ENCODE measurements around the gene HBM. TPM values are rescaled to one million over a fixed set of nuclear protein-coding genes. Genes with fewer than 3 reads are reported as not detected.
"Not testable (repeated sequence)": the region's sequence is repeated elsewhere in the genome, so short reads cannot be mapped to it uniquely, and the experiment has no call there.

Gene HBM
- total and polyA plus RNA-seq, 2 donors from 2014 or later = not detected

GRCh38 chr16:160691-161190, 5.0 kb upstream of the HBM start:
- no peak overlapping the region for H3K9ac ChIP-seq (ENCODE audit: low read length in 3 of 3)
- FAIRE-seq (no peak), DNase-seq (peak in 1 of 5 donors; percentile 59)
- no peaks in the 10 kb centered on the region for H3K36me3 ChIP-seq (ENCODE audit: control insufficient read depth in 2 of 3, insufficient read depth in 3 of 3, low read length in 3 of 3)
- intact Hi-C loops (cut with DNase I) = no loop called here
- H3K27ac ChIP-seq (ENCODE audit: low read depth in 2 of 2, low read length in 2 of 2) = no peak overlapping the region
- H3K4me1 ChIP-seq (ENCODE audit: control insufficient read depth in 2 of 3, insufficient read depth in 2 of 3, low read depth in 1 of 3, low read length in 3 of 3) = peaks cover 0 to 2% (median 0%) of the 10 kb centered on the region in 3 donors
- peaks cover 12% of the 10 kb centered on the region for H3K27me3 ChIP-seq (ENCODE audit: control insufficient read depth, insufficient read depth, low read length)
- no peak overlapping the region for H3K4me3 ChIP-seq (ENCODE audit: low read length in 3 of 3)
- H3K9me3 ChIP-seq (ENCODE audit: control insufficient read depth in 2 of 3, insufficient read depth in 1 of 3, low read length in 3 of 3) = no peaks in the 10 kb centered on the region
- TF ChIP-seq CTCF (IDR thresholded peaks at IDR 0.05; ENCODE audit: borderline replicate concordance, extremely low read depth, insufficient read depth) = no peak

- DNase-seq (peak in 1 of 5 donors; percentile 43), FAIRE-seq (no peak)
- Histone ChIP-seq H3K9ac (ENCODE audit: low read length in 3 of 3) (no peak overlapping the region), H3K9me3 (ENCODE audit: control insufficient read depth in 2 of 3, insufficient read depth in 1 of 3, low read length in 3 of 3) (no peaks in the 10 kb centered on the region), H3K4me1 (ENCODE audit: control insufficient read depth in 2 of 3, insufficient read depth in 2 of 3, low read depth in 1 of 3, low read length in 3 of 3) (peaks cover 0 to 4% (median 0%) of the 10 kb centered on the region in 3 donors), H3K27me3 (ENCODE audit: control insufficient read depth, insufficient read depth, low read length) (peaks cover 17% of the 10 kb centered on the region), H3K4me3 (ENCODE audit: low read length in 3 of 3) (no peak overlapping the region), H3K27ac (ENCODE audit: low read depth in 2 of 2, low read length in 2 of 2) (no peak overlapping the region), H3K36me3 (ENCODE audit: control insufficient read depth in 2 of 3, insufficient read depth in 3 of 3, low read length in 3 of 3) (no peaks in the 10 kb centered on the region)
- TF ChIP-seq CTCF (IDR thresholded peaks at IDR 0.05; ENCODE audit: borderline replicate concordance, extremely low read depth, insufficient read depth) = no peak
- intact Hi-C loops (cut with DNase I) = no loop called here
Observed at GRCh38 chr16:162271-162991, 3.3 kb upstream of the HBM start.

- H3K4me1 ChIP-seq (ENCODE audit: control insufficient read depth in 2 of 3, insufficient read depth in 2 of 3, low read depth in 1 of 3, low read length in 3 of 3); H3K27ac ChIP-seq (ENCODE audit: low read depth in 2 of 2, low read length in 2 of 2); DNase-seq; FAIRE-seq; H3K36me3 ChIP-seq (ENCODE audit: control insufficient read depth in 2 of 3, insufficient read depth in 3 of 3, low read length in 3 of 3); intact Hi-C loops (cut with DNase I); H3K9ac ChIP-seq (ENCODE audit: low read length in 3 of 3); H3K4me3 ChIP-seq (ENCODE audit: low read length in 3 of 3); H3K9me3 ChIP-seq (ENCODE audit: control insufficient read depth in 2 of 3, insufficient read depth in 1 of 3, low read length in 3 of 3): not testable (repeated sequence)
- H3K27me3 ChIP-seq (ENCODE audit: control insufficient read depth, insufficient read depth, low read length) = peaks cover 19% of the 10 kb centered on the region
Observed at GRCh38 chr16:163139-163538, 2.6 kb upstream of the HBM start.

GRCh38 chr16:163696-164095, 2.1 kb upstream of the HBM start:
- H3K27ac ChIP-seq (ENCODE audit: low read depth in 2 of 2, low read length in 2 of 2); H3K36me3 ChIP-seq (ENCODE audit: control insufficient read depth in 2 of 3, insufficient read depth in 3 of 3, low read length in 3 of 3); H3K4me3 ChIP-seq (ENCODE audit: low read length in 3 of 3); FAIRE-seq; DNase-seq; intact Hi-C loops (cut with DNase I); H3K9me3 ChIP-seq (ENCODE audit: control insufficient read depth in 2 of 3, insufficient read depth in 1 of 3, low read length in 3 of 3); H3K4me1 ChIP-seq (ENCODE audit: control insufficient read depth in 2 of 3, insufficient read depth in 2 of 3, low read depth in 1 of 3, low read length in 3 of 3); H3K9ac ChIP-seq (ENCODE audit: low read length in 3 of 3): not testable (repeated sequence)
- peaks cover 19% of the 10 kb centered on the region for H3K27me3 ChIP-seq (ENCODE audit: control insufficient read depth, insufficient read depth, low read length)

- intact Hi-C loops (cut with DNase I); DNase-seq; H3K9me3 ChIP-seq (ENCODE audit: control insufficient read depth in 2 of 3, insufficient read depth in 1 of 3, low read length in 3 of 3); FAIRE-seq; H3K36me3 ChIP-seq (ENCODE audit: control insufficient read depth in 2 of 3, insufficient read depth in 3 of 3, low read length in 3 of 3); H3K4me3 ChIP-seq (ENCODE audit: low read length in 3 of 3); H3K27ac ChIP-seq (ENCODE audit: low read depth in 2 of 2, low read length in 2 of 2); H3K4me1 ChIP-seq (ENCODE audit: control insufficient read depth in 2 of 3, insufficient read depth in 2 of 3, low read depth in 1 of 3, low read length in 3 of 3); H3K9ac ChIP-seq (ENCODE audit: low read length in 3 of 3): not testable (repeated sequence)
- H3K27me3 ChIP-seq (ENCODE audit: control insufficient read depth, insufficient read depth, low read length) = peaks cover 19% of the 10 kb centered on the region
Observed at GRCh38 chr16:164134-164823, 1.5 kb upstream of the HBM start.

All from kidney (tissue), 14 donors.